OCI-LY3 (cell line): ENCODE data around the gene WWOX.

Experiments
- CTCF ChIP-seq: fragments of 200-600, 300-600 bp; sonication (generic); IDR thresholded peaks from 2 replicates; pipeline ENCODE4 v1.5.1; 2014; ENCODE audit warnings: antibody characterized with exemption, low read length, low read depth
- EZH2phosphoT487 ChIP-seq: fragments of 200-600 bp; shearing (Covaris generic); IDR thresholded peaks from 2 replicates; pipeline ENCODE4 v1.6.1; 2018; ENCODE audit warnings: antibody characterized with exemption, mixed run types, low read depth

- no peak for TF ChIP-seq CTCF
- no peak for TF ChIP-seq EZH2phosphoT487
These were observed 1057.3 kb downstream of the WWOX start for GRCh38 chr16:79156761-79157160.
